Lower leg skin (tissue), 4 donors: Measurements from ENCODE around the gene PLCH2. TPM values are rescaled to one million over a fixed set of nuclear protein-coding genes. Genes with fewer than 3 reads are reported as not detected.

Experiments
- DNase-seq, 2 donors: peaks; one replicate each; pipeline ENCODE4 v3.0.0-alpha.2; 2019; ENCODE audit warnings: low spot score in 2 of 2
- H3K4me3 ChIP-seq: fragments of 200-600 bp; sonication (generic); 2 replicates; pipeline ENCODE4 v1.5.1; 2017; ENCODE audit warnings: mild to moderate bottlenecking, low read depth; ENCODE audit not compliant: poor library complexity, severe bottlenecking
- POLR2A ChIP-seq, 2 donors: fragments of 450-650 bp; IDR thresholded peaks; one replicate each; pipeline ENCODE4 v1.6.1; 2016 to 2017; ENCODE audit warnings: antibody characterized with exemption in 2 of 2, mild to moderate bottlenecking in 1 of 2, moderate library complexity in 1 of 2
- WGBS, 2 donors: methylation state at CpG; one replicate each; pipeline ENCODE4 v1.1.5; 2018; 5-methylcytosine and 5-hydroxymethylcytosine counted together
- intact Hi-C: fragments of 100-400 bp; cut with DNase I; formaldehyde crosslinking; loops from one replicate; pipeline ENCODE4 v1.15.0; 2023; ENCODE audit warnings: low total_unique reads
- total RNA-seq, 4 donors: library from RNA; depleted of rRNA; stranded (reverse); fragments of >200 nt; gene quantifications; one replicate each; pipeline ENCODE4 v1.1.0, GENCODE V29; 2016
- TF ChIP-seq, protein P1 (sequence below), 3 donors: fragments of 450-650 bp; IDR thresholded peaks; one replicate each; pipeline ENCODE4 v1.5.1; 2016; ENCODE audit warnings: antibody characterized with exemption in 3 of 3, mild to moderate bottlenecking in 3 of 3, moderate library complexity in 2 of 3

The PLCH2 gene
- total RNA-seq, 4 donors from 2014 or later, result 83.2 to 170 (median 115) TPM

DNA sequence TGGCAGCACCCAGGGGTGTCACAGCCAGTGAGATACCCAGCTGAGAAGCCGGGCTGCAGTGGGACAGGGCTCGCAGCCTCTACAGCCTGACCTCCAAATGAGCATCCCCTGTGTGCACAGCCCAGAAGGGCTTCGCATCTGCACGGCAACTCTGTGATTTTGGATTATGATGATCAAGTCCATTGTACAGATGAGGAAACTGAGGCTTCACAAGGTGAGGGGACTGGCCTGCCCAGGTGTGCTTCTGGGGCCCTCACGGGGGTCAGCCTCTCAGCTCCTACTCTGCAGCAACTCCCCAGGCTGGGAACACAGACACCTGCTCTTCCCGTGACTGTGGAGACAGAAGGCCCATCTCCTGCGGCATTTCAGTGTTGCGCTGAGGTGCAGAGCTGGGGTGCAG, 62.8 kb downstream of the PLCH2 start:
- WGBS, 2 donors, result 93 to 94% methylated on average over 6 to 8 of the region's 8 CpGs
- TF ChIP-seq, protein P1, sequence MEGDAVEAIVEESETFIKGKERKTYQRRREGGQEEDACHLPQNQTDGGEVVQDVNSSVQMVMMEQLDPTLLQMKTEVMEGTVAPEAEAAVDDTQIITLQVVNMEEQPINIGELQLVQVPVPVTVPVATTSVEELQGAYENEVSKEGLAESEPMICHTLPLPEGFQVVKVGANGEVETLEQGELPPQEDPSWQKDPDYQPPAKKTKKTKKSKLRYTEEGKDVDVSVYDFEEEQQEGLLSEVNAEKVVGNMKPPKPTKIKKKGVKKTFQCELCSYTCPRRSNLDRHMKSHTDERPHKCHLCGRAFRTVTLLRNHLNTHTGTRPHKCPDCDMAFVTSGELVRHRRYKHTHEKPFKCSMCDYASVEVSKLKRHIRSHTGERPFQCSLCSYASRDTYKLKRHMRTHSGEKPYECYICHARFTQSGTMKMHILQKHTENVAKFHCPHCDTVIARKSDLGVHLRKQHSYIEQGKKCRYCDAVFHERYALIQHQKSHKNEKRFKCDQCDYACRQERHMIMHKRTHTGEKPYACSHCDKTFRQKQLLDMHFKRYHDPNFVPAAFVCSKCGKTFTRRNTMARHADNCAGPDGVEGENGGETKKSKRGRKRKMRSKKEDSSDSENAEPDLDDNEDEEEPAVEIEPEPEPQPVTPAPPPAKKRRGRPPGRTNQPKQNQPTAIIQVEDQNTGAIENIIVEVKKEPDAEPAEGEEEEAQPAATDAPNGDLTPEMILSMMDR (IDR thresholded peaks at IDR 0.05), result no peak
- no peak for TF ChIP-seq POLR2A (IDR thresholded peaks at IDR 0.05)
- DNase-seq, result no peak
- no peak overlapping the region for H3K4me3 ChIP-seq
- intact Hi-C loops, result no loop called here

GRCh38 chr1:2539312-2539907, 63.3 kb downstream of the PLCH2 start:
- no peak for TF ChIP-seq POLR2A (IDR thresholded peaks at IDR 0.05)
- TF ChIP-seq, protein P1 (IDR thresholded peaks at IDR 0.05), result no peak
- no peak overlapping the region for H3K4me3 ChIP-seq
- 85 to 88% methylated on average over 8 to 12 of the region's 12 CpGs for WGBS, 2 donors
- intact Hi-C loops, result no loop called here
- DNase-seq, result no peak

- WGBS, 2 donors, result 17 to 26% methylated on average over 15 to 23 of the region's 39 CpGs
- no peak overlapping the region for H3K4me3 ChIP-seq
- TF ChIP-seq POLR2A (IDR thresholded peaks at IDR 0.05), result no peak
- TF ChIP-seq, protein P1 (IDR thresholded peaks at IDR 0.05), result no peak
- DNase-seq, result no peak
- intact Hi-C loops, result no loop called here
These were observed 64.9 kb downstream of the PLCH2 start for GRCh38 chr1:2540816-2541492.

DNA sequence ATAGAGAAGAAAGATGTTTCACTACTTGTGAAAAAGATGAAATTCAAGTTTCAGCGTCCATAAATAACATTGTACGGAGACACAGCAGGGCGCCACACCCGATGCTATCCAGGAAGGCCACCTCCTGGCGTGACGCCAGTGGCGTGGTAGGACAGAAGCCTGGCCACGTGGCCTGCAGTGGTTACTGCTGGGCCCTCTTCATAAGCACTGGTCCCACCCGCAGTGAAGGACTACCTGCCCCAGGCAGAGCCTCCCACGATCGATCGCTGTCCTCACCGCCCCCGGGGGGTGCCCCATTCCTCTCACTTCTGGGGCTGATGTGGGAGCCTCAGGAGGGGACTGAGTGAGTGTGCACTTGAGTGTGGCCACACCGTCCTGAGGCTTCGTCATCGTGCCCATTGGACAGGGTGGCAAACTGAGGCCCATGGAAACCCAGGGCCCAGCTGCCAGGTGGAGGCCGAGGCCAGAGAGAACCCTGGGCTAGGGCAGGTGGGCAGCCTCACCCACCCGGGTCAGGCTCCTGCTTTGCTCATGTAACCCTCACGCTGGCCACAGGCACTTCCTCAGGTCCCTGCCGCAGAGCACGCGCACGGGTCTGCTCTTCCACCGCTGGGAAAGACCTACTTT, 65.6 kb downstream of the PLCH2 start:
- intact Hi-C loops, result no loop called here
- H3K4me3 ChIP-seq, result no peak overlapping the region
- no peak for TF ChIP-seq POLR2A (IDR thresholded peaks at IDR 0.05)
- TF ChIP-seq, protein P1 (IDR thresholded peaks at IDR 0.05), result no peak
- no peak for DNase-seq
- 60 to 64% methylated on average over 20 to 25 of the region's 25 CpGs for WGBS, 2 donors

- no peak for DNase-seq
- WGBS, 2 donors, result 70 to 82% methylated on average over 8 to 11 of the region's 11 CpGs
- no peak overlapping the region for H3K4me3 ChIP-seq
- TF ChIP-seq, protein P1 (IDR thresholded peaks at IDR 0.05), result no peak
- no peak for TF ChIP-seq POLR2A (IDR thresholded peaks at IDR 0.05)
- intact Hi-C loops, result no loop called here
These were observed 66.3 kb downstream of the PLCH2 start for GRCh38 chr1:2542246-2542915.
